ENCODE measurements around the gene CIPC.

The CIPC gene

GRCh38 chr14:77071938-77072388 lies 26.1 kb upstream of the CIPC start:
- no peak for DNase-seq

GRCh38 chr14:77074969-77075368 lies 23.1 kb upstream of the CIPC start:
- DNase-seq: no peak

GRCh38 chr14:77076113-77076631 lies 21.9 kb upstream of the CIPC start:
- no peak for DNase-seq

DNA sequence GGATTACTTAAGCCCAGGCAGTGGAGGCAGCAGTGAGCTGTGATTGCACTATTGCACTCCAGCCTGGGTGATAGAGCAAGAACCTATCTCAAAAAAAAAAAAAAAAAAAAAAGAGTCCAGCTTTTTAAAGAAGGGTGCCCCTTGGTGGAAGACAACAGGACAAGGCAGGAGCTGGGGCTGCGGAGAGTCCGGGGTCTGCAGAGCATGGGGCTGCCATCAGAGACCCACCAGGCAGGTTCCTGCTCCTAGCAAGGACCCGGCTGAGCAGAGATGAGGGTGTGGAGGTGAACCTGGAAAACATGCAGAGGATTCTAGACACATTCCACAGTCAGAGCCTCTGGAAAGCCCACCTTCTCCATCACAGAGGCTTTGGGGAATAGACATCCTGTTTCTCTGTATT lies 21.0 kb upstream of the CIPC start:
- DNase-seq: no peak

- no peak for DNase-seq
Measured at GRCh38 chr14:77082356-77082755, 15.7 kb upstream of the CIPC start.

DNA sequence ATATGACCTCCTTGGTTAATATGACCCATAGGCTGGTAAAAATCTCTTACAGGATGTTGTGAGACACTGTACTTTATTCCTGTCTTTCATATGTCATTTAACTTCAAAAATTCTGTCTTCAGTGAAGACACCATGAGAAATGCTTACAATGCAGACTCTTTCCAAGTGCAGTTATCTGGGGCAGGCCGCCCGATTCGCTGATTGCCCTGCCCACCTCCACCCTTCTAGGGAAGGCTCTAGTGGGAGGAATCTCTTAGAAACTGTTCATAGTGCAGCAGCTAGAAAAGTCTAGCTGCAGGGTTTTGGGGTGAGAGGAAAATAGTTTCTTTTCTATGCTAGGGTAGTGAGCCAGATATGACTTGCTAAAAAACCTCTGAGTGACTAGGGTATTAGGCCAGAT lies 15.0 kb upstream of the CIPC start:
- no peak for DNase-seq

DNA sequence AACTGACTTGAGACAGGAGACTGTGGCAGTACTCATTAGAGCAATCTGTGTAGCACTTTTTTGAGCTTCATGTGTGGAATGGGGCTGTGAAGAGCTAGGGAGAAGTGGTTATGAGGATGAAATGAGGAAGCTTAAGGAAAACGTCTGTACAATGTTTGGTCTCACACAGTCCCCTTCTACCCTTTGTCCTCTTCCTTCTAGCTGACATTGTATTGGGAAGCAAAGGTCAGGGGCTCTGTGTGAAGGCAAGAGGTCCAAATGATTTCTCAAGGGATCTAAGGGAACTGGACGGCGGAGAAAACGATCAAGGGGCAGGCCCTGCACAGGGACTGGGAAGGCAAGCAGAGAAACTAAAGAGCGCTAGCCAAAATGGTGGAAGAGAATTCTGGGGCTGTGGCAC lies 13.1 kb upstream of the CIPC start:
- no peak for DNase-seq

DNA sequence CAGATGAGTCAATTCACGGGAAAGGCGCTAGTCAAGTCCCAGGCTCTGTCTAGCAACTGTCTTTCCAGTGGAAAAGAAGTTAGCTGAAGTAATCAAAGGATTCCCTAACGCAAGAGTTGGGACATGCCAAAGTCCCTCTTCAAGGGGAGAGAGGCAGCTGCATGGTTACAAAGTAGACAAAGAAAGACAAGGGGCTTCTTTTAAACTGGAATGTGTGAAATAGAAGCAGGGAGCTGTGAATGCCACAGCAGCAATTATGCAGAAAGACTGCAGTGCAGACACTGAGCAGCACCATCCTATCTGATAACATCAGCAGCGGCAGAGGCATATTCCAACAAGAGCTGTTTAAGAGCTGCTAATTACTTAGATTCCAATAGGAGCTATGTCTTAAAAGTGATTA lies 12.5 kb upstream of the CIPC start:
- DNase-seq: no peak

GRCh38 chr14:77086017-77086727 lies 11.9 kb upstream of the CIPC start:
- DNase-seq: peak in 1 of 2 experiments; percentile 32

GRCh38 chr14:77086951-77087350 lies 11.1 kb upstream of the CIPC start:
- DNase-seq: no peak

- no peak for DNase-seq
Measured at GRCh38 chr14:77087631-77088030, 10.4 kb upstream of the CIPC start.

DNA sequence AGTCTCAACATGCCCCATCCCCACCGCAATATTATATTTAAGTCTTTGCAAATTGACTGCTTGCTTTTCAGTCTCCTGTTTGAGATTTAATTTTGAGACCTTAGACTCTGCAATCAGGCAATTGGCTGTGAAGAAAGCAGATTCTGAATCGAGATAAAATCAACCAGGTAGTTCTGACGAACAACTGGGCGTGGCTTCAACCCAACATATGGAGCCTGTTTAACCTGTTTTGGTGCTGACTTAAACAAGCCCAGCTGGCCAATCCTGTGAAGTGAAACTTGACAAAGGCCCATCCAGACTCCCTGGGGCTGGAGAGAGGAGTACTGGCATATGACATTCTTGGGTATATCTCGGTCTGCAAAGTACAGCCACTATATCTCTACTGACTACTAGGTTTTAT lies 9.8 kb upstream of the CIPC start:
- peak; percentile 80 to 91 for DNase-seq

DNA sequence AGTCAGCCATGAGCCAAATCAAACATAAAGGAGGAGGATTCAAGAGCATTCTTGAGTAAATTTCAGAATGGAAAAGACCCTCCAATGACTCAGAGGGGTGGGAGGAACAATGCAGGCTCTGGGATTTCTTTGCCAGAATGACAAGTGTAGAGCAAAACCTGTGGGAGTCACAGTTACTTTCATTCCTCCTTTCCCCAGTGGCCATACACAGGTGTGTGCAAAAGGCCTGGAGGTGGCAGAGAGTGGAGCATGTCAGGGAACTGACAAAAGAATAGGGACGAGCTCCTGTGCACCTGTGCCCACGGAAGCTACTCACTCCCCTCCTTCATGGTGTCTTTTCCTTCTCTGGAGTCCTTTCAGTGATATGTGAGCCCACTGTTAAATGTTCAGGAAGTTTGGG lies 9.4 kb upstream of the CIPC start:
- DNase-seq: no peak

- DNase-seq: no peak
Measured at GRCh38 chr14:77091518-77091917, 6.5 kb upstream of the CIPC start.

DNA sequence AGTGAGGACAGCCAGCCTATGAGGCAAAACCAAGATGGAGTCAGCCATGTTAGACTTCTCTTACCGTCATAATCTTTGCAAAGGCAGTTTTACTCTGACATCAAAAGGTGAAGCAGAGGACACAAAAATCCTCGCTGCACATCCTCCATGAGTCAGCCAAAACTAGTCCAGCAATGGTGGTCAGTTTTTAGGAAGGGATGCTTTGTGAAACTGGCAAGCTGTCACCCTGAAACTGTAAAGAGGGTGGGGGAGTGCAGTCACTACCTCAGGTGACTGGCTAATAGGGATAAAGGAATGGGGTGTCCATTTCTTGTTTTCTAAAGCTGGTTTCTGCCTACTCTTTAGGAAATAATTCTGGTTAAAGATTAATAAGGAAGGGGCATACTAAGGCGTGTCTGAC lies 5.4 kb upstream of the CIPC start:
- DNase-seq: no peak

GRCh38 chr14:77094672-77095284 lies 3.3 kb upstream of the CIPC start:
- peak; percentile 92 to 93 for DNase-seq

DNA sequence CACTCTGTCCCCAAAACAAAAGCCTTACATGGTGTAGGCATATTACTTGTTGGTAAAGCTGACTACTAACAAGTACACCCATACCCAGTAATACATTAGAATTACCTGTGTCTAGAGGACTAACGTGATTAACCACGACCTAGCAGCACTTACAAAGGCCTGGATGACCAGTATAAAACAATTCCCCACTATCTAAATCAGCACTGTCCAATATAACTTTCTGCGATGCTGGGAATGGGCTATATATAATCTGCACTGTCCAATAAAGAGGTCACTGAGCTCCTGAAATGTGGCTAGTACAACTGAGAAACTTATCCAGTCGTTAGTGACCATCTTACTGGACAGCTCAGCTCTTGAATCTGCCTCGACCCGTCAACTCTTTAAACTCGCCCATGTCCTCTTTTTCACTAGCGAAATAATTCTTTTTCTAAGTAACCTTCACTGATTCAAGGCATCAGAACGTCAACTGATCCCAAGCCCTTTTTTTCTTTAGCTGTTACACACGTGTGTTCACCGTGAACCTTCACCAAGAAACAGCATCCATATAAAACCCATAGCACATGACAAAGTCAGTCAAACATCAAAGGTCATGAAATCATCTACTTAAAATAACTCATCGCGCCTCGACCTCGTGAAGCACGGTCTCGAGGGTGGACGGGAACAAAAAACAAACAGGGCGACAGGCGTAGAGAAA lies 905 bp upstream of the CIPC start:
- DNase-seq: no peak

- DNase-seq: peak; percentile 29 to 57
Measured at GRCh38 chr14:77098529-77099353, 683 bp downstream of the CIPC start.

GRCh38 chr14:77099425-77100167 lies 1.5 kb downstream of the CIPC start:
- DNase-seq: peak in 1 of 2 experiments; percentile 53

DNA sequence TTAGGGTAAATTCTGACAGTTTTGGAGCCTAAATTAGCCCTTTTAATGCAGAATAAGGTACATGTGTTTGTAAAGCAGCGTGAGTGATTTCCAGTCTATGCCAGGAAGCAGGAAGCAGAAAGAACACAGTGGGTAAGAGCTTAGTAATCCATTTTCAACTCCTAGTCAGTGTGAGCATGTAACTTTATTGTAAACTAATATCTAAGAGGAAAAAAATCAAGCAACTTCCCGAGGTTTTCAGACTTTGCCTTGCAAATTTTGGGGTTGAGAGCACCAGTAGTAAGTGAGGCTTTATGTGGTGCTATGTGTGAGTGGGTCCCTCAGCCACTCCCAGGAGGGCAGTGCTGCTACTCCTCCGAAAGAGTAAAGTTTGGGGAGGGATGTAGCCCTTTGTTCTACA lies 2.9 kb downstream of the CIPC start:
- no peak for DNase-seq

DNA sequence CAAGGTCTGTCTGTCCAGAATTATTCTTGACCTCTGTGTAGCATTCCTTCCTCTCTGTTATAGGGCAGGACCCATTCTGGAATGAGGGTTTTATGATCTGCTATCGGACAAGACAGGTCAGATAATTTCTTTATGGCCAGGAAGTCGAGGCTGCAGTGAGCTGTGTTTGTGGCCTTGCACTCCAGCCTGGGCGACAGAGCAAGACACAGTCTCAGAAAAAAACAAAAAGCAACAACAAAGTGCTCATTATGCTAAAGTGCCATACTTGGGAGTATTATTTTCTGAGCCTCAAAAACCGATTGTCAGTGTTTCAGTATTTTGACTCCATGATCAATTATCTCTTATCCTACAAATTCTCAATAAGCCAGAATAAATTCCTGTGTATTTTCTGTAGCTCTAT lies 4.1 kb downstream of the CIPC start:
- no peak for DNase-seq

DNA sequence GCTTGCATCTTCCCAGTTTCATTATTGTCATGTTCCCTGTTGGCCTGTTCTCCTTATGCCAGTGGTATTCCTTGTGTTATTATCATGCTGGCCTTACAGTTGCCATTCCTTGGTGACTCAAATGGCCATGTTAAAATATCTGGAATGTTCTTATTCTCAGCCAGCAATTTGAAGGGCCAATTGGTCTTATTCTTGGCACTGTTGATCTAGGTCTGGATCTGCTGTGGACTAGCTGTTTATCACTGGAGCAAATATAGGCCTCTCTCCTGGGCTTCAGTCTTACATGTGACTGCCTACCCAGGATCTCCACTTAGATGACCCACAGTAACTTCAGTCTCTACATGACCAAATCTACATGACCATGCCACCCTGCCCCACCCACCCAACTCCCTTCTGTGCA lies 5.4 kb downstream of the CIPC start:
- no peak for DNase-seq

Measured in NCI-H524 (cell line).